ENCODE measurements around the gene BTBD3.

The BTBD3 gene

DNA sequence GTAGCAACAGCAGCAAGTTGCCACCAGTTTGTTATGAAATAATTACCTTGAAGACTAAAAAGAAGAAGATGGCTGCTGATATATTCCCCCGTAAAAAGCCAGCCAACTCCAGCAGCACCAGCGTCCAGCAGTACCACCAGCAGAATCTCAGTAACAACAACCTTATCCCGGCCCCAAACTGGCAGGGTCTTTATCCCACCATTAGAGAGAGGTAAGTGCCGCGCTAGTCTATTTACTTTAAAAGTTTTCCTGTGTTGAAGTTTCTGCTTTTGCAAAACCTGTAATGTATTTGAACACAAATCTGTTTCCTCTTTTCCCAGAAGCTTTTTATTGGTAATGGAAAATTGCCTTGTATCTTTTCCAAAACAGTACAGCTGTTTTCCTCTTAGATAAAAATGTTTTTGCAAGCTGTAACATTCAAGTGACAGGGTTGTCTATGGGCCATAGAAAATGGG lies 725 bp downstream of the BTBD3 start:
- DNase-seq = no peak

DNA sequence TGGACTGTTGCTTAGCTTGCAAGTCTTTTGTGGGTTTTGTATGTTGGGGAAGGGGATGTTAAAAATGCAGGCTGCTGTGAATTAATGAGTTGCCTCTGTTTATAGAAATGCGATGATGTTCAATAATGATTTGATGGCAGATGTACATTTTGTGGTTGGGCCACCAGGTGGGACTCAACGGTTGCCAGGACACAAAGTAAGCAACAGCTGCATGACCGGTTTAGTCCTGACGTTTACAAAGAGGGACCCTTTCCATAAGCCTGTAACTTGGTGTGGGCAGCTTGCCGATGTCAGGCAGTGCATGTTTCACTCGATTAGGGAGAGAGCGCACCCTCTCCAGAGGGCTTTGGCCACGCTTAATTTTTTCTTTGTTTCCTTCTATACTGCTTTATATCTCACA lies 1.3 kb downstream of the BTBD3 start:
- peak; percentile 50 for DNase-seq

DNA sequence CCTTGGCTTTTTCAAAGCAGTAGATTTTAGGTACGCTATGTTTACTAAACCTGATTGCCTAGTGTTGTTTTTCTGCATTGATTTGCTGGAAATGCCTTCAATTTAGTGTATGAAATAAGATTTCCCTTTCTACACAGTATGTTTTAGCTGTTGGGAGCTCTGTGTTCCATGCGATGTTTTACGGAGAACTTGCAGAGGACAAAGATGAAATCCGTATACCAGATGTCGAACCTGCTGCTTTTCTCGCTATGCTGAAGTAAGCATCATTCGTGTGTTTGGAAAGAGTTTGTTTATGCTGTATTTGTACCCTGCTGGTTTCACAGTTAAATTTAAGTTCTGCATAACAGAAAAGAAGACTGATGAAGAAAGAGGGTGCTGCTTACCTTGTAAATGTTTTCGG lies 1.9 kb downstream of the BTBD3 start:
- DNase-seq = no peak

DNA sequence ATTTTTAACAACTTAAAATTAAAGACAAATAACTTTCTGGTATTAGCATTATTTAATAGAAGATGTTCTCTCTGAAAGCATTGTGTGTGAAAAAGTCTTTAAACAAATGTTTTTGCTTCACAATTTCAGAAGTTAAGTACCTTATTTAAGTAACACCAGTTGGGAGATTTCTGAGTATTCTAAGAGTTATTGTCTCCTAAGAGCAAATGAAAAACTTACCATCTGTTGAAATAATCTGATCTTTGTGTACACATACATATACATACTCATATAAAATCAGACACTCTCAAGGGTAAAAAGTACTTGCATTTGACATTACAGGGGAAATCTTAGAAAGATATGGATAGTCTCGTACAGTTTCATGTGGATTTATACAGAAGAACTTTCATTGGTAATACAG lies 2.4 kb downstream of the BTBD3 start:
- DNase-seq = no peak

DNA sequence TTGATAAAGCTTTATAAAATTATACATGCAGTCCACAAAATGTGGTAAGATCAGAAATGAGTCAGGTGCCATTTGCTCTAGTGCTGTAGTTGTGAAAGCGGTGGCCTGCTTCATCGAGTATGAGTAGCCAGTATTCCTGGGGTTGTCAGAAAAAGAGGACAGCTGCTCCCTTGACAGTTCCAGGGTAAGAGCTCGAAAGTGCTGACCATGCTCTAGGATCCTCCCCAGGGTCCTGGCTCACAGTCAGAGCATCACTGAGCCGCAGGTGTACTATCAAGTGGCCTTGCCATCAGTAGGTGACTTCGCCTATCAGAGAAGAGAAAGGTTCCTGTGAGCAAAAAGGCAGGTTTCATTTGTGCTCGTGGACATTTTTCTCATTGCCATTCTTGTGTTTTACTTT lies 3.6 kb downstream of the BTBD3 start:
- DNase-seq = no peak

DNA sequence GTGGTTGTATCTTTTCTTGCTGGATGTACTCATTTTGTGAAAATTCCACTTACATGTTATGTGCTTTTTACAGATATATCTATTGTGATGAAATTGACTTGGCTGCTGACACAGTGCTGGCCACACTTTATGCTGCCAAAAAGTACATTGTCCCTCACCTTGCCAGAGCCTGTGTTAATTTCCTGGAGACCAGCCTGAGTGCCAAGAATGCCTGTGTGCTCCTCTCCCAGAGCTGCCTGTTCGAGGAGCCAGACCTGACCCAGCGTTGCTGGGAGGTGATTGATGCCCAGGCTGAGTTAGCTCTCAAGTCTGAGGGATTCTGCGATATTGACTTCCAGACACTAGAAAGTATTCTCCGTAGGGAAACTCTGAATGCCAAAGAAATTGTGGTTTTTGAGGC lies 4.9 kb downstream of the BTBD3 start:
- no peak for DNase-seq

DNA sequence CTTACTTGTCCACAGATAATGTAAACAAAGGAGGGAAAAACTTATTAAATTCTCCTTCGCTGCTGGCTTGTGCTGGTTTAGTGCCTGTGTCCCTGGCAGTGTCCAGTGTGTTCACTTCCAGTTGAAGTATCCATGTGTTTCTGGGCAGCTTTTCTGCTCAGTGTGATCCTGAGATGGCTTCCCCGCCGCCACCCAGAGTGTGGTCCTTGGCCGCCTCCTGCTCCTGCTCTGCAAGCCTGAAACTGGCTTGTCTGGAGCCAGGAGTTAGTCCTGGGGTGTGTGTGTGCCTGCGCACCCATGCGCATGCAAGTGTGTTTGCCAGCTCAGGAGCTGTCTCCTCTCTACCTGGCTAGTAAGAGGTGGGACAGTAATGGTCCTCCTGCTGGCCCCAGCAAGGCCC lies 7.2 kb downstream of the BTBD3 start:
- DNase-seq = no peak

DNA sequence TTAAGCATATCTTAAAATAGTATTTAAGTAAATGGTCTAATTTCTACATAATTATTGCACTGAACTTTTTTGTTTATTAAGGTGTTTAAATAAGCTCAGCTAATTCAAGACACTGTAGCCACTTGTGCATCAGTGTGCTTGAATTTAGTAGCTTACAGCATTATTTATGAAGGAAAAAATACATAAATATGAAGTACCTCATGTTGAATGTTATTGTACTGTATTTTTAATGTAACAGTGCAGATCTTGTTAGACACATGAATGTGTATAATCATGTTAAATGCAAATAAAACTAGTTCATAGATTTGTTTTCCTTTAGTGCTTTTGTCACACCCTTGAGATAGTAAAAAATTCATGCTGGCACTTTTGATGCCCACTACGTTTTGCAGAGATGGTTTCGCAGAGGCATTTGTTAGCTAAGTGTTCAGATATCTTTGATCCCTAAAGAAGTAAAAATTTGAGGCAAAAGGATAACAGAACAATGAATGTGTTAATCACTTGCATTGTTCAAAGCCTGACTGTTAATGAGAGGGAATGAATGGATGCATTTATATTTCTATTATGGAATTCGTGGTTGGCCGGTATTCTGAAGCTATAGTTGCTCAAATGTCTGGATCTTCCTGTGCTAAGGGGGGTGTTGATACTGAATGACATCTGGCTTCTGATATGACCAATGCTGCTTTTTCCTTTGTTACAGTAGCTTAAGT lies 8.8 kb downstream of the BTBD3 start:
- DNase-seq = no peak

DNA sequence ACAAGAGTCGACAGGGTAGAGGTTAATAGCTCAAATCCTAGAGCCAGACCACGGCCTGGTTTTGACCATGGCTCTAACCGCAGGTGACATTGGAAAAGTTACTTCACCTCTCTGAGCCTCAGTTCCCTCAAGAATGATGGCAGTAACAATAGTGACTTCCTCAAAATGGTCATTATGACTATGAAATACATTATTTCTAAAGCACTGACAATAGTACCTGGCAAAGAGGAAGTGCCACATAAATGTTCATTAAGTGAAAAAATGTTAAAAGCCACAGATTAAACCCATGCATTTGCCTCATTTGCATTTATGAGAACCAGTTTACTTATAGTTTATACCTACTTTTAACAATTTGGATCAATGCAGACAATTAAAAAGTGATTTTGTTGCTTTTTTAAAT lies 12.3 kb downstream of the BTBD3 start:
- no peak for DNase-seq

DNA sequence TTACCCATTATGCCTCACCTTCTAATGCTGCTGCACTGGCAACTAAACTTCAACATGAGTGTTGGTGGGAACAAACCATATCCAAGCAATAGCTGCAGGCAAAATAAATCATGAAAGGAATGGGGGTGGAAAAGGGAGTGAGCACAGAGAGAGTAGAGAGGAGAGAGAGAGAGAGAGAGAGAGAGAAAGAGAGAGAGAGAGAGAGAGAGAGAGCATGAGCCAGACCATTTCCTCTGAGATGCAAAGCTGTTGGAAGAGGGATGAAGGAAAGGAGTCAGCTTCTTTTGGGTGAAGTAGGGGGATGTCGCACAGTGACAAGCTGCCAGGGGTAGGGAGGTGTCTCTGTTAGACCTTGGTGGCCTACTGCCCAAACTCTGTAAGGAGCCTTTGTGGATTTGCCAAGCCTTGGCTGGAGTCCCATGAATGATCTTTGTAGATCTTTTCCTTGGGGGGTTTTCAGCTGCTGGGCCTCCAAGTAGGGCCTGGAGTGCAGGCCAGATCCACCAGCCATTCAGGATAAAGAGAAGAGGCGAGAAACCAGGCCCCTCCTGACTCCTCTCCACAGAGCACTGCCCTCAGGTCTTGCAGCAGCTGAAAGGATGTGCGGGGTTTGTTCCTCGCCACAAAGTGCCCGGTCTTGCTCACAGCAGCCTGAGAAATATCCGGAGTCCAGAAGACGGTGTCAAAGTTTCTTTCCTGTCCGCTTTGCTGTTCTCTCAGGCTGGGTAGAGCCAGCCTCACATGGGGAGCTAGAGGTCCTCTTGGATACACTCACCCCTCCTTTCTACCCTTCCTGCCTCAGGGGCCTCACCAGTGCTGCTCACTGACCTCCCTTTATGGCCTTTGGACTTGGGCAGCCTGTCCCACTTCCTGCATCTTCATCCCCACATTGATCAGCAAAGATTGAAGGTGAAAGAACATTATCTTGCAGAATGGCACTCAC lies 17.8 kb downstream of the BTBD3 start:
- no peak for DNase-seq

DNA sequence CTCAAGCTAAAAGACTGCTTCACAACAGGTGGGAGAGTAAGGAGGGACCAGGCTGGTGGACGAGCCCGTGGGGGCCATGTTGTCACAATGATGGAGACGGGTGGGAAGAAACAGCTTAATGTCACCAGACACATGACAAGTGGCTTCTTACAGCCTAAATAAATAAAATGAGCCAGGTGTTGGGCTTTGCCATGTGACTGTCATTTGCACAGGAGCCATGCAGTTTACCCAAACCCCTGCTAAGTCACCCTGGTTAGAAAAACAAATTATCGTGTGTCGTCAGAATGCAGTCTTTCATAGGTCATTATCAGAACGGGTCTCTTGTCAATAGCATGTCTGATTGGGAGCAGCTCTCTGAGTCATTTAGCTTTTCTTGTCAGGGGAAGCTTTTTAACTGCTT lies 18.5 kb downstream of the BTBD3 start:
- peak; percentile 75 for DNase-seq

DNA sequence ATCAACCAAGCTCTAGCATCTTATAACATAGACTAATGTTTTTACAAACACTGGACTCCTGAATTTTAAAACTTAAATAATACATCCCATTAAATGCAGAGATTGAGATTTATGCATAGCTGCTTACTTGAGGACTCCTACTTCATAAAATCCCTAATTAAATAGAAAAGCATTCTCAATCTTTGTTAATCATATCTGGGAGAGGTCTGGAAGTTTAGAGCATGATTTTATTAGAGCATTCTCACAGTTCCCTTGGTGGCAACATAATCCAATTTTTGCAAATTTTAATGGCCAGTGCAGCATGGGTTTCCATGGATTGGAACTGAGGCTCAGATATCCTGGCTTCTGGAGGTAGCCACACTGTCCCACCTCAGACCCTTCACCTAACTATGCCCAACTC lies 19.5 kb downstream of the BTBD3 start:
- DNase-seq = no peak

DNA sequence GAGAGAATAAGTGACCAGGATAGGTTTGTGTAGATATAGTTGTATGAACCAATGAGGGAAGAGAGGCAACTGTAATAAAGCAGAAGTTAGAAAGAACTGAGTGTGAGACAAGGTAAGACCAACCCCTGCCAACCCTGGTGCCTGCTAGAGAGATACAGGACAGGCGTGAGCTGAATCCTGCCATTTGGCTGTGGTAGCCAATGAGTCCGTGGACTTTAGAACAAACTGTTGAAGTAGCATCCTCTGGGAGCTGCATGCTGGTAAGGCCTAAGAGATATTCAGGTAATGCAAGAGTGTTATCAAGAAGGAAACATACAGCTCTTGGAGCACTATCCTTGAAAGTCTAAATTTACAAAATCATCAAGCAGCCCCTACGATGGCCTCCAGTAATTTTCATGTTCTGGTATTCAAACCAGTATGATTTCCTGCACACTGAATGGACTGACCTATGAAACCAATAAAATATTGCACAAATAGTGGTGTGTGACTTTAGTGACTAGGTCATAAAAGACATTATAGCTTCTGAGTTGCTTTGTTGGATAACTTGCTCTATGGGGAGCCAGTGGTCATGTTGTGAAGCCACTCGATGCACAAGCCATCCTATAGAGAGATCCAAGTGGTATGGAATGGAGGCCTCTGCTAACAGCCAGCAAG lies 24.0 kb downstream of the BTBD3 start:
- no peak for DNase-seq

DNA sequence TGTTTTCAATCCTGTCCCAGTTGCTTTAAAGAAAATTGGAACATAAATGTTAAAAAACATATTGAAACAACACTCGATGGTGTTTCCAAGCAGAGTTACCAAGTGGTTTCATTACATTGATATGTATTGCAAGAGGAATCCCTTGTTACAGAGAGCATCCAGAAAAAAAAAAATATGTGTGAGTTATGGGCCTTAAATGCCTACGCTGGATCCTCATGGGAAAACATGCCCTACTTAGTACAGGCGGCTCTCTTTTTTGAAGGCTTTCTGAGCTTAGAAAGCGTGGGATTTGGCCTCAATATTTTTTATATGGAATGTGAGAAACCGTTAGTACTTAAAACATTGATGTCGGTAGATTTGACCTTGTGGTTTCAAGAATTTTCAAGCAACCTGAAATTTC lies 26.1 kb downstream of the BTBD3 start:
- no peak for DNase-seq

DNA sequence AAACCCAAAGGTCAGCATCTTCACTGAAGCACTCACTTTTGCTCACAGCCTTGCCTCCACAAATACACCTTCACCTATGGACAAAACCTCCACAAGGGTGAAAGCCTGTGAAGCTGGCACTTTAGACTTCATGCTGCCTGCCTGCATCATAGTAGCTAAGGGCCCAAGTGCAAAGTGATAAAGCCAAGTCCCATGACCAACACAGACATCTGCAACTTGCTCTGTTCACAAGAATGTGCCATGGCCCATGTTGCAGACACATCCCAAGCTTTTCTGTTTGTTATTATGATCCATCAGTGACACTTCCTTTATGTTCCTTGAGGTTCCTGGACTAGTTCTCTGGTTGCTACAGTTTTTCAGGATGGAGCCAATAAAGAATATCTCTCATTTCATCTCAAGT lies 31.1 kb downstream of the BTBD3 start:
- DNase-seq = no peak

DNA sequence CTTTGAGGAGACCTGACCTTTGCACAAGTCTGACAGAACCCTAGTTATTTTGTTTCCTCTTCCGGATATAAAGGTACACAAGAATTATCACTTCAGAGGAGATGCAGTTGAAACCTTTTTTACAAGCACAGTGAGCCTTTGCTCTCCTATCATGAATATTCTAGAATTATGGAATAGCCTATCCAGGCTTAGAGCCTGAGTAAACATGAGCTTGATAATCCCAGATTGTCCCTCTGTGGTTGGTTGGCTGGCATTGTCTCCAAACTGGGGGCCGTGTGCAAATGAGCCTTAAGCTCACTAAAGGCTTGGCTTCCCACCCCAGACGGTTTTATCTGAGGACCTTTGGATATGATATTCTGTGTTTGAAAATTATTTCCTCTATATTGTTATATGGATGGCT lies 32.0 kb downstream of the BTBD3 start:
- DNase-seq = no peak

DNA sequence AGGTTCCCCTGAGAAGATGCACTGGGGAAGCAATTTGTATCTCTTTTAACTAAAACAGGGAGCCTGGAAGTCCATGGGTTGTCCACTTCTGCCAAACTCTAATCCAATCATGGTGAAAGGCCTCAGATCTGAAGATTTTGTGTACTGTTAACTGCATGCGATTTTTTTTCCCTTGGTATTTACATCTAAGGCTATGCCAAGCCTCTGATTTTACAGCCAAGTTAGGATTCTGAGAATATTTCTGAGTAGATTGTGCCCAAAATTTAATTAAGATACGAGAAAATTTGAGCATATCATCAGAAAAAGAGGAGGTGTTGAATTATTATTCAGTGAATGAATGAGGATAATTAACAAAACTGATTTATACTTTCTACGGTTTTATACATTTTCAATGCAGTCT lies 34.0 kb downstream of the BTBD3 start:
- no peak for DNase-seq

DNA sequence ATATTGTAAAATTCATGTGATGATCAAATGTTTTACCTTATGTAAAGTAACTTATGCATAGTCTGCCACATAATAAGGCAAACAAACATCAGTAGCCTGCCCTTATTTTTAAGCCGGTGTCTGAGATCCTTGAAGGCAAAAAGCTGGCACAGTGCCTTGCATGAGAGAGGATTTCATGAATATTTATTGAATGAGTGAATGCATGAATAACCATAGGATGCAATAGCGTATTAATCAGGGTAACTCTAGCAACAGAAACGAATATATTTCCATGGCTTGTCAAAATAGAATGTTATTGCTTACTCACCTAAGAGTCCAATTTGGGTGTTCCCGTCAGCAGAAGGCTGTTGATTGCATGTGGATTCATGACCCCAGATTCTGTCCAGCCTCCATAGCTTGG lies 34.9 kb downstream of the BTBD3 start:
- no peak for DNase-seq

DNA sequence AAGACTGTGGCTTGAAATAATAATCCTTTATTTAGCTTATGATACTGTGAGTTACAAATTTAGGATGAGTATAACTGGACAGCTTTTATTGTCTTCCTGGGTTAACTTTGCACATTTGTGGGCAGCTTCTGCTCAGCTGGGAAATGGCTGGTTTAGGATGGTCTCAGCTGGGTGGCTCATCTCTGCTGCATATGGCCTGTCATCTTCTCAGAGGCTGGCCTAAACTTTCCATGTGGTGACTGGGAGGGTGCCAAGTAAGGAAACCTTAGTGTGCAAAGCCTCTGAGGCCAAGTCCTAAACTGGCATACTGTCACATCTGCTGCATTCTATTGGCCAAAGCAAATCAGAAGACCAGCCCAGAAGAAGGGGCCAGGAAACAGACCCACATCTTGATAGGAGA lies 40.2 kb downstream of the BTBD3 start:
- no peak for DNase-seq

DNA sequence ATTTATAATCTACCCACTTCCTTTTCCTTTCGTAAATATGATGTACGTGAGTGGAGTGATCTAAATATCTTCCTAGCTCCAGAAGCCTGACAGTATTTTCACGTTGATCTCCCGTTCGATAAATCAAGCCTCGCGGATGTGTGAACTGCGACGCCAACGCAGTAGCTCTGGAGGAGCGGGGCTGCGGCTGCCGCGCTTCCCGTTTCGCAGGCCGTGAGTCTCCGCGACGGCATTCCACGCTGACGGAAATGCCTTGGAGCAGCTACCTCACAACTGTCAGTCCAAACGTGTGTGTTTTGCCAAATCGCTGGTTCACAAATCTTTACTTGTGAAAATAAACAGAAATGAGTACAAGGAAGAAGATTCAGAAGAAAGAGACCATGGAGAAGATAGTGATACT lies 41.2 kb downstream of the BTBD3 start:
- no peak for DNase-seq

DNA sequence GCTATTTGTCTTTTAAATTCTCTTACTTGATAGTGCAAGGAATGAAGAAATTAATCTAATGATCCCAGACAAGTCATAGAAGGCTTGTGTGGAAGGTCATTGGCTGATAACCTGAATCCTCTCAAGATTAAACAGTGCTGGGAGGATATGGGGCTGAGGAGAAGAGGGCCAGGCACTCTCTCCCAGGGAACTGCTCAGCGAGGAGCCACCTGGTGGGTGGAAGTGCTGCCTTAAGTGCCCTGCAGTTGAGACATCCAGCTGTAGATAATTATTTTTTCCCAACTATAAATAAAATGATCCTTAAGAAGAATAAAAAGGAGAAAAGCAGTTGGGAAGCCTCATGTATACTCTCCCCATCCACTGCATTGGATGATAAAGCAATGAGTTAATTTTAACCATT lies 47.9 kb downstream of the BTBD3 start:
- no peak for DNase-seq

DNA sequence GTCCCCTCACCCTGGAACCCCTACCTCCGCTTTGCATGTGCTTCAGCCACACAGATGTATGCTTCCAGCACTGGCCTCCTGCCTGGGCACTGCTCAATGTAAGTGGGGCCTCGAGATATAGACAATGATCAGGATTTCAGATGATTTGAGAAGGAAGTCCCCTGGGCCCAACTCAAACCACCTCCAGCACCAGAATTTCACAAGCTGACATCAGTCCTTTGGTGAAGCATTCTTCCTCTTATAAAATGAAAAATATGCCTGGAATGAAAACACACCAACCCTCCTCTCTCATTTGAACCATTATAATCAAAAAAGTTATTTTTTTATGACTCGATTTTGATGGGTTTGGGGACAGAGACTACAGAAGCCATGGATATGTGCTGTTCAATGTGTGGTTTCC lies 48.5 kb downstream of the BTBD3 start:
- DNase-seq = no peak

DNA sequence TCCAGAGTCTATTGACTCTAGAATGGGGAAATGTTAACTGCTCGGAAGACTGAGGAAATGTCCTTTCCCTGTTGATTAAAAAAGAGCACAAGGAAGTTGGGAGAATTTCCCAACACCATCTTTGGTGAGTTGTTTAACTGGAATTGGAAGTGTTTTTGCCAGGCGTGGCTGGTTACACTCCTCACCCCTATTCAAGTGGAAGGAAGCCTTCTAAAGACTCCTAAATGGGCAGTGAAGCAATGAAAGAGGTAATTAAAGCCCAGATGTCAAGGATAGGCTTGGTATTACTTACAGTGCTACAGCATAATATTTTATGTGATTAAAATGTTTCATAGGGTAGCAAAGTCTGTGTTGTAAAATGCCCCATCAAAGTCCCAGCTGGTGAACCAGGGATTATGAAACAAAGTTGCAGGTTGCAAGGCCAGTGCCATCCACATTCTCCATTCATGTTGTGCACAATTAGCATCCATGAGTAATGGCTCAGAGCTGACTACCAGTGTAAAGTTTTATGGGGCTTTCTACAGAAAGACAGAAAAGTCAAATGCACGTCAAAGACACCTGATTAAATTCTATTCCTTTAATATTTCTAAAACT lies 52.6 kb downstream of the BTBD3 start:
- no peak for DNase-seq

DNA sequence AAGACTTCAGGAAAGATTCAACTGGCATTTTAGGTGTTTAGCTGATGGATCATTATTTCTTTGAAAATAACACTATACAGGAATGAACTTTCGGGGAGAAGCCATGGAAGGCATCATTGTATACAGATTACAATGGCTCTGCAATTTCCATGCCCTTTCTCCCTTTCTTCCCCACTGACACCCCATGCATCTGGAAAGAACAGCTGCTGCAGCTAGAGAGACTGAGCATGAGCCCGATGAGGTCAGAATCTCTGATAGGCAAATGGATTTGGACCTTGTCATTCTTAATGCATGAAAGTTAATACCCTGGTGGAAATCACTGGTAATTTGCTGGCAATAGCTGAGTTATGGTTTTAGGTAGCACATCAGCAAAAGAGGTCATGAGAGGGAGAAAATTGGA lies 54.8 kb downstream of the BTBD3 start:
- DNase-seq = no peak

Data from NCI-H1436 (cell line).